ENCODE data around the gene FAM83F.

FAM83F gene

DNA sequence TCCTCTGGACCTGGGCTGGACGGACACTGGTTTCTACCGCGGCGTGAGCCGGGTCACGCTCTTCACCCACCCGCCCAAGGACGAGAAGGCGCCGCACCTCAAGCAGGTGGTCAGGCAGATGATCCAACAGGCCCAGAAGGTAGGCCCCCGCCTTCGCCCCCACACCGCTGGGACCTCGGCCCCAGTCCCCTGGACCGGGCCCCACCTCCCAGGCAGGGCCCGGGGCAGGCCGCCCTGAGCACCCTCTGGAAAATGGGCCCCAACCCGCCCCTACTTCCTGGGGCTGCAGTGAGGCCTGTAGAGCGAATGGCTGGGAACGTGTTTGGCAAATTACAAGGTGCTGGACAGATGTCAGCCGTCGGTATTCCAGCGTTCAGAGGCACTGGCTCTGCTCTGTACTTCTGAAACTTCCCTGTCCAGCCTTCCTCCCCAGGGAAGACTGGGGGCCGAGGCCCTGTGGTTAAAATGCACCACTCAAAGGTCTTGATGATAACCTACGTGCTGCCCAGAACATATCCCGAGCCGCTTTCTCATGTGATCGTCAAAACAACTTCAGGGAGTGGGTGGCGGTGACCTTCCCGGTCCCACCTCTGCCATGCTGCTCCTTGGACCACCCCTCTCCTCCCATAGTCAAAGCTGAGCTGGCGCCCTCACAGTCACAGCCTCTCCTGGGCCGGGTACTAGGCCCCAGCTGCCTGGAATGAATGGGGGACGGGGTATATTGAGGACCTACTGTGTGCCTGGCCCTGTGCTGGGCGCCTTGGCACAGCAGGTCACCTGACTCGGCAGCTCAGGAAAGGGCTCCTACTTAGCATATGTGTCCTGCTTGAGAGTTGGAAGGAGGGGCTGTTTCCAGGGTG lies 869 bp downstream of the FAM83F start:
- DNase-seq = no peak

DNA sequence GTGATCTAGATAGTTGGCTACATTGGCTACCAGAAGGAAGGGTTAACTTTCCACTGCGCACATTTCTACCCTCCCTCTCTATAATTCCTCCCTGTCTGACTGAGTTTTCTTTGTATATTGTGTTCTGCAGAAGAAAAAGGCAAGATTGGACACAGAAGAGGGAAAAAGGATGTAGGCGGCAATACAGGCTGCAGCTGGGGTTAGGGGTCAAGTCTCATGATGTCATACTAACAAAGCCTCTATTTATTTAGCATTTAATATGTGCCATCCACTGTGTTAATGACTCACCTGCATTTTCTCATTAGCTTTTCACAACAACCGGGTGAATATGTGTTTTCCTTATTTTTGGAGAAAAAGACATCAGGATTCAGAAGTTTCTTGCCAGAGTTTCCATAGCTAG lies 2.0 kb downstream of the FAM83F start:
- DNase-seq = no peak

DNA sequence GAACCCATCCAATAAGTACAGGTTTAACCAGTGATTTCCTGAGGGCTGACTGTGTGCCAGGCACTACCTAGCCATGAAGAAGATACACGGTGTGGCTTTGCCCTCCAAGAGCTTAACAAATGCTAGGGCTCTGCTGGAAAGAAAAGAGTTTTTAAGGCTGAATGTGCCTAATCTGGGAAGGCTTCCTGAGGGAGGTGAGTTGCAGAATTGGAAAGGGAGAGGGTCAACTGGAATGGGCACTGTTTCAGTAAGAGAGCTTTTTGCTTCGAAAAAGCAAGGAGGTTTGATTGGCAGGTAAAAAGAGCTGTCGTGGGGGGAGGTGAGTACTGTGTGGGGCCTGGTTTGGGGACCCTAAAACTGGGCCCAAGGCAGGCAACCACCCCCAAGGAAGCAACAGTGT lies 2.7 kb downstream of the FAM83F start:
- DNase-seq = no peak

DNA sequence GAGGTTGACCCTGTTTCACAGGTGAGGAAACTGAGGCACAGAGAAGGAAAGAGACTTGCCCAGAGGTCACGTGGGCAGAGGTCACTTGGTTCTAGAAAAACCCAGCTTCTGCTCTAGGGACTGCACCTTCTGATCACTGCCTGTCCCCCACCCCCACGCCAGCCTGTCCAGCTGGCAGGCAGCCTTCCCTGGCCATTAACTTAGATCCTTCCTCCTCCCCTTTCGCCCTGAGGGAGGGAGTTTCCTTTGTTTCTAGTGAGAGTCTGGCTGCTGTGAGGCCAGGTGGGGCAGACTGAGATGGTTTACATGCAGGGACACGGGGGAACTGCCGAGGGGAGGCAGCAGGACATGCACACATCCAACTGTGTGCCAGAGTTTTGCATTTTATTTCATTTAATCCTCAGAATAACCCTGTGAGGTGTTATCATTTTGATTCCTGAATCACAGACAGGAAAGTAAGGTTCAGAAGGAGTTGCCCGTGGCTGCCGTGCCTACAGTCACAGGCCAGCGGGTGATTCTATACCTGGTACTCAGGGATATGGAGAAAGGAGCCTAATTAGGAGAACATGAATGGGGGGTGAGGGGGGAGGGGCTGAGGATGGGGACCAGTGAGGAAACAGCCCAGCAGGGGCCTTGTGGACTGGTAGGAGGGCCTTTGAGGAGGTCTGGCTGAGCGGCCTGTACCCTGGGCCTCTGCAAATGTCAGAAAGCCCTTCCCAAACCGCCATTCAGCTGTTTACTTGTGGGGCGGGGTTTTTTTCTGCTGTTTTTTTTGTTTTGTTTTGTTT lies 3.4 kb downstream of the FAM83F start:
- no peak for DNase-seq

DNA sequence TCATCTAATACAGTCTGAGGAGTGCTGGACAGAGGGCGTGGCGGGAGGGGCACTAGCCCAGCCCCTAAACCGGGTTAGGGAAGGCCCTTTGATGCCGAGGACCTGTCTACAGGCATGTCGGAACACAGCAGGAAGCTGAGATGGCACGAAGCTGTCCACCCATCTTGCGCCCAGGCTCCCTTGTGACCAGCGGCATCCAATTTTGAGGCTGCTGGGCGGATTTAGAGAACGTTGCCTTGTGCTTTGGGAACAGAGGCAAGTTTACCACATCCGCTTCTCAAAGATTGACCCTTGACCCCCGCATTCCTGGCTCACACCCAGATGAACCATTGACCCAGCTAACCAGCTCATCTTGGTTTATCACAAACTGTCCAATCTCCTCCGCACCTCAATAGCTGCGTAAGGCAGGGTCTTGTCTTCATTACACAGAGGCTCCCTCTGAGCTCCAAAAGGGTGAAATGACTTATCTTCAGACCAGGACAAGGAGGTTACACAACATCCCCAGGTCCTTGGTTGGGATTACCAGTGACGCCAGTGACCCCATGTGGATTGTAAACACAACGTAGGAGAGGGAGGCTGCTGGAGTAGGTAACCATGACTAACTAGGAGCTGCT lies 4.5 kb downstream of the FAM83F start:
- DNase-seq = no peak

DNA sequence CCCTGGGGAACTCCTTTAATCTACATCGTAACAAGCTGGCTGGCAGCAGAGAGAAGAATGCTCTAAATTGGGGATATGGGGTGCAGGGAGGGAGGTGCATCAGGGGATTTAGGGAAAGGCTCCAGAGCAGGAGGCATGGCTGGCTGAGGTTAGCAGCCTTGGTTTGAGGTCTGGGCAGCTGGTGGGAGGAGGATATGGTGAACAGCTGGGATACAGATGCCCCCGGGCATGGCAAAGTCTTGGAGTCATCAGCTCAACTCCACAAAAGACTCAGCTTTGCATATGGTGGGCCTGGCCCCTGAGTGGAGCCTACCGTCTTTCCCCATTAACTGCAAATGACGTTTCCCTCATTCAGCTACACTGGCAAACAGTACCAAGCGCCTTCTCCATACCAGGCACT lies 5.4 kb downstream of the FAM83F start:
- DNase-seq = no peak

DNA sequence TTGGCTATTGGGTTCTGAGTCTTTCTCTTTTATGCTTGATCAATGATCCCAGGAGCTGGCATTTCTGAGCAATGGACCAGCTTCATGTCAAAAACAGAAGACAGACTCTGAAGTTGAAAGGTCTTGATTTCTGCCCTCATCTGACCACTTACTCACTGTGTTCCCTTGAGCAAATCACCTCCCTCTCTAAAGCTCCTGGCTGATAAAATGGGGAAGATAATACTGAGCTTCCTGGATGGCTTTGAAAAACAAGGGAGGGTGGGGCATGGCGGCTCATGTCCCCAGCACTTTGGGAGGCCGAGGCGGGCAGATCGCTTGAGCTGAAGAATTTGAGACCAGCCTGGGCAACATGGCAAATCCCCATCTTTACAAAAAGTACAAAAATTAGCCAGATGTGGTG lies 6.4 kb downstream of the FAM83F start:
- no peak for DNase-seq

DNA sequence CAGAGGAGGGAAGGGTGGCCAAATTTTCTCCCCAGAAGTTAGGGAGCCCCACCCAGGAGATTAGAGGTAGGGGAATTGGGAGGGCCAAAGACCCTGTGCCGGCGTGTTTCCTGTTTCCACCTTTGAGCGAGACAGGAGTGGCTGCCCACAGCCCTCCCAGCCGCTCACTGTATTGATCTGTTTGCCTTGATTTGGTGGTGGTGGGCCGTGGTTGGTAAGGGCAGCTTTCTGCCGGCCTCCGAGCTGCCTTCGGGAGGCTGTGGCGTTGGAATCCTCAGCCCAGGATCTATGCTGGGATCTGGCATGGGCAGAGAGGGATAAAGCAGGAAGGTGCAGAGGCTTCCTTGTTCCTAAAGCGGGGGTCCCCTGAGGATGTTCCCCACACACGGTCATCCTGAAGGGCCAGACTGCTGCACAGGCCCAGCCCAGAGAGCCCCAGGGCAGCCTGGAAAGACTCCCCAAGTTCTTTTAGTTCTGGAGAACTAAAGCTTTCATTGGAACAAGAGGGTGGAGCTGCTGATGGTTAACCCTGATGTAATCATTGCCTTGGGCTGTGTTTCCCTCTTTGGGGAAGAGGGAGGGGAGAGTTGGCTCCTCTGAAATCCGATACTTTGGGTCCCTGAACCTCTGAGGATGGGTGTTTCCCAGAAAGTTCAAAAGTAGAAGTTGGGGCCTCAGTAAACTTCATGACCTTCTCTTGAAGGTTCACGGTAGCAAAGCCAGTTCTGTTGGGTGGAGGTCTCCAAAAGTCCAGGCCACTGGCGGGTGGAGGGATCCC lies 7.2 kb downstream of the FAM83F start:
- no peak for DNase-seq

DNA sequence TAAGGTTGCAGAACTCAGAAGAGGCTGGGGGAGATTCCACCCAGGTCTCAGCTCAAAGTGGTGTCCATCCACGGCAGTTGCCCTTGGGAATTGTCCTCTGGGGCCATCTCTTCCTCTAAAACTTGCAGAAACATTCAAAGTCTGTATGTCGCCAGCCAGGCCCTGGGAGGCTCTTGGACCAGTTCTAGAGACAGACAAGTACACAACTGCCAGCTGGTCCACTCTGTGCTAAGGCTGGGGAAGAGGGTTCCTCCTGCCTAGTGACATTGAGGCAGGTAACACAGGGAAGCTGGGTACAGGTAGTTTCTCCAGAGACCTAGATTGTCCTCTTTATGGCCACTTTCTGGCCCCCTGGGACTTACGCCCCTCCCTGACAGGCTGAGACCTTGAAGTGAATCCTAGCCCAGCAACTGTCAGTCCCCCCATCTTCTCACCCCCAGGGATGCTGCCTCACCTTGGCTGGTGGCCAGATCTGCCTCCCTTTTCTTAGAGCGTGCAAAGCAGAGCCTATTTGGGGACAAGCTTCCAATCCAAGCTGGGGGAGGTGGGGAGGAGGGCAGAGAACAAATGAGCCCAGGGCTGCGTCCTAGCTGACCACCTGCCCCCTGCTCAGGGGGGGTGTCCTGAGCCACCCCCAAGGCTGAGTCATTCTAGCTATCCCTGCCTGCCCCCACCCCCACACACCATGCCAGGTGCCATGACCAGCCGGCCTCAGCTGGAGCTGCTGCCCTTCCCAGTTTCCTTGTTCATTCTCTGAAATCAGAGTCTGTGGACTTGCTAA lies 8.4 kb downstream of the FAM83F start:
- no peak for DNase-seq

DNA sequence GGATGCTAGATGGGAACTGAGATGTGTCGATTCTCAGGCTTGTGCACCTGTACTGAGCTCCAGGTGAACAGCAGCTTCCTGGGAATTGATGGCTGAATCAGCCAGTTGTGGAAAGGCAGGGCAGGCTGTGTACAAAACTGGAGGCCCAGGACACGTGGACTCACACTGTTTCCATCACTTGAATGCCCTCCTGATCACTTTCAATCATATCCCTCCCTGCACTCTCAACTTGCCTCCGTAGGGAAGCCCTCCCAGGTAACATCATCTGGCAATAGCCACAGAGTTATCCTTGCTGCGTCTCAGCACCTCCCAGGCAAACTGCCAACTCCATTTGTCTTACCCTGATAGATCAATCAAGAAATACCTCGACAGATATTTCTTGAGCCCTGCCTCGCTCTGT lies 10.1 kb downstream of the FAM83F start:
- DNase-seq = no peak

DNA sequence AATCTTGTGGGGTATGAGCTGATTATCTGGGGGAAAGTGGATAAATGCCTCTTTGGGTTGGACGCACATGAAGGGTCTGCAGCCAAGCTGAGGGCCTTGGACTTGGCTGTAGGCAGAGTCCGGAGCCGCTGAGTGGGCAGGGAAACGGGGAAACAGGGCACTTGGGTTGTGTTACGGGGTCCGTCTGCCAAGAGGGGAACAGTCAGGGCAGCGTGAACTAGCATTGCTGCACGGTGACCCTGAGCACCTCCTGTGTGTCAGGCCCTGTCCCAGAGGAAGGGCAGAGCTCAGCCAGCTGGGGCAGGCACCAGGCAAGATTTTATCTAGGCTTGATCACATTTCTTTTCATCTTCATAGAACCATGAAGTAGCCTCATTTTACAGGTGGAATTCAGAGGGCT lies 11.9 kb downstream of the FAM83F start:
- DNase-seq = no peak

DNA sequence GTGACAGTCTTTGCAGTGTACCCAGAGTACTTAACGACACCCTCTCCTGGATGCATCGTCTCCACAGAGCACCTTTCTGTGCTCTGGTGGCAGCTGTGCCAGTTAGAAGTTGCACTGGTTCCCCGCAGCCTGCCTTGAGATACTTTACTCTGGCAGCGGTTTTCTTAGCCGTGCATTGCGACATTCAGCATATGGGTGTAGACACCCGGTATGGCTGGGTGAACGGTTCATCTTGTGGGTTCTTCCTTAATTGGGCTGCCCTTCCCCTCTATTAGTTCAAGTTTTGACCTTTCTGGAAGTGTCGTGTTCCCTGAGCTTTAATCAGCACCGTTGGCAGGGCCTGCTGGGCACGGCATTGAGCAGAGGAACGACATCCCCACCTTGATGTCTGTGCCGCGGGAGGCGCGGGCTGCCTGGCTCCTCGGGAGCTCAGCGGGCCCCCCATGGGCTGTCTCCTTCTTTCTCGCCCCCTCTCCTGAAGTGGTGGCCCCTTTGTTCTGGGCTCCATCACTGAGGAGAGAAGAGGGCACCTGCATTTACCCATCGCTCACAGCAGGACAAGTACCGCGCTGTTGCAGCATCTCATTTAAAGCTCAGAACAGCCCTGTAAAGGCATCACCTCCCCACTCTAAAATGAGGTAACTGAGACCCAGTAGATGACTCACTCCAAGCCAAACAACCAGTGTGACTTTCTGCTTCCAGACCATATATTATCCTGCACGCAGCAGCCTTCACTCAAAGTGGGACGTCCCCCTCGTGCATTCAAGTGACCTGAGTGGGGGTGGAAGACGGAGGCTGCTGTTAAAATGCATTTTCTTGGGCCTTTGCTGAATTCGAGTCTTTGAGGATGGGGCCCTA lies 13.3 kb downstream of the FAM83F start:
- DNase-seq = no peak

DNA sequence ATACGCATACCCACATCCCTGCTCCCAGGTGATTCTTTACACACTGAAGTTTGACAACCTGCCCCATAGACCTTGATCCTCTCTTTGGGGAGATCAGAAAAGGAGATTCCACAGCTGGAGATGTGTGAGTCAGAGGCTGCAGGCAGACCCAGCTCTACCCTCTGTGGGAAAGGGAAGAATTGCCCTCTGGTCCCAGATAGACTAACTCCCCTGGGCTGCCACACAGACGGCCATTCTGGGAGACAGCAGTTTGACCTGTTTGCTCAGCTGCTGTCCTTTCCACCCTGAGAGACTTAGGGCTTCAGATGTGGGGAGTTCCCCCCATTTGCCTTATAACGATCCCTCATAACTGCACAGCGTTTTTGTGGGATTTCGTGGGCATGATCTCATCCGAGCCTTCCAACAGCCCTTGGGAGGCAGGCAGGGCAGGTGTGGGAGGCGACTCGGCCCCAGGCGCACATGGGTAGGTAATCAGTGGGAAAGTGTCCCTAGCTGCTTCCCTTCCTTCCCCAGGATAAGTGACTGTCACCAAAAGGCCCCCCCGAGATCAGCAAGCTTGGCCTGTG lies 14.1 kb downstream of the FAM83F start:
- no peak for DNase-seq

DNA sequence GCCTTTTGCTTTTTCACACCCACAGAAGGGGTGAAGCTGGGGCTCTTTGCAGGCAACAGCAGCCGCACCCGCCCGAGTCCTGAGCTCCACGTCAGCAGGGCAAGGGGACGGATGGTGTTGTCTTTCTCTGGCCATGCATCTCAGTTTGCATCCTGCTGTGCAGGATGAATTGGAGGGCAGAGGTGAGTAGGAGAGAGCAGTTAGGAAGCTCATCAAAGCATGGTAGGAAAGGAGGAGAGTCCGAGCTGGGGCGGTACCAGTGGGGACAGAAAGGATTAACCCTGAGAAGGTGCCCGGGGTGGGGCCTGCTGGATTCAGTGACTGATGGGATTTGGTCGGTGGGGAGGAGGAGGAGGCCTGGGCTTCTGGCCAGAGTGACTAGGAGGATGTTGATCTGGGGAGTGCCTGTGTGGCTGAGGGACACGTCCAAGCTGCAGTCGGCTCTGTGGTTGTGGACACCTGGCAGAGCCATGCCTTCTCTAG lies 14.6 kb downstream of the FAM83F start:
- DNase-seq = no peak

DNA sequence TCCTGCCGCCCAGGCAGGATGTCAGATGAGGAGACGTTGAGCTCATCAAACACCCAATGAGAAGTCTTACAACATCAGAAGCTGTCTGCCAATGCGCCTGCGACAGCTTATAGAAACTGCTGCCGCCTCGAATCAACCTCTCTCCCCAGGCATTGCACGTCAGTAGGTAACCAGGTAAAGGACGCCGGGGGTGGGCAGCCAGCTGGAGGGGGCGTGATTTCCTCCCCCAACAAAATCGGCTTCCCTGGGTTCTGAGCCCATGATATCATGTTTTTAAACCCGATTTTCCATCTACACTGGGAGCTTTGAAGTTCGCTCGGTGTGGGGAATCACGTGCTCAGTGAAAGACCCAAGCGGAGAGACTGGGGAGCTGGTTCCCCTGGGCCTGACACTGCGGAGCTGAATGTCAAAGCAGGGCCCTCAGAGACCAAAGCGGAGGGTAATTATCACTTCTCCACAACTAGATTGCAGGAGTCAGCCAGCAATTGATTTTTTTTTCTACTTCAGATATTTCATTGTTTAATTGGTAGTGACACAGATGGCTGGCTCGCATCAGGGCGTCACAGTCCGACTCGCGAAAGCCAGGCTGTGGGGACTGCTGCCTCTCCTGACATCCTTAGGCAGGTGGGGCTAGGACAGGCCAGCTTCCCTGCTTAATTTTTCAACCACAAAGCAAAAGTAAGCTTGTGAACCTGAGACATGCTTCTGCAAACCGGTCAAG lies 15.4 kb downstream of the FAM83F start:
- DNase-seq = peak in 1 of 2 experiments; percentile 46

DNA sequence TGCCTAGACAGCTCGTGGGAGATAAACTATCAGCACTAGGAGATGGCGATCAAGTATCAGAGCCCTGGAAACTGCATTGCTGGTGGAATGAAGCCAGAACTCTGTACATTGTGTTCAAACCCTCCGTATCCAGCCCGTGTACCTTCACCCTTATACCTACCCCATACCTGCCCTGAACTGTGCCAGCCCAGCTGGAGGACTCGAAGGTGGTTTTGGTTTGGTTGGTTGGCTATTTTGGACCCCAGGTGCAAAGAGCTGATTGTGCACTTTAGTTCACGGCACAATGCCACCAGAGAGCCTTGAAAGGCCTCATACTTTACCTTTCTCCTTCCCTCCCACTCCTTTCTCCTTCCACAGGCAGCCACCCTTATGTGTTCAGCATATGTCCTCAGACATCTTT lies 16.0 kb downstream of the FAM83F start:
- no peak for DNase-seq

DNA sequence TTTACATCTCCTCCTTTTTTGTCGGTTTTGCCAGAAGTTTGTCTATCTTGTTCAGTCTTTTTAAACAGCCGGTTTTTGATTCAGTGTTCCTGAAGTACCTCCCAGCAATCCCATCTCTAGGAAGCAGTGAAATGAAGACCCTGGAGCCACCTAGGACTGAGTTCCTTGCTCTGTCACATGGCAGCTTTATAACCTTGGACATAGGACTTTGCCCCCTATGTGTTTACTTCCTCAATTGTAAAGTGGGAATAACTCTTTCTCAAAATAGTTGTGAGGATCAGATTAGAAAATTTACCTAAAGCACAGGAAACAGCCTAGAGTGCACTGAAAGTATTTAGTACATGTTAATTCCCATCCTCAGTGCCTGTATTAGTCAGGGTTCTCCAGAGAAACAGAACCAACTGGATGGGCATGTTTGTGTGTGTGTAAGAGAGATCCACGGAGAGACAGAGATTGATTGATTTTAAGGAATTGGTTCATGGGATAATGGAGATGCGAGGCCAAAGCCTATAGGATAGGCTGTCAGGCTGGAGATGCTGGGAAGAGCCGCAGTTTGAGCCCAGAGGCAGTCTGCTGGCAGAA lies 20.0 kb downstream of the FAM83F start:
- no peak for DNase-seq

DNA sequence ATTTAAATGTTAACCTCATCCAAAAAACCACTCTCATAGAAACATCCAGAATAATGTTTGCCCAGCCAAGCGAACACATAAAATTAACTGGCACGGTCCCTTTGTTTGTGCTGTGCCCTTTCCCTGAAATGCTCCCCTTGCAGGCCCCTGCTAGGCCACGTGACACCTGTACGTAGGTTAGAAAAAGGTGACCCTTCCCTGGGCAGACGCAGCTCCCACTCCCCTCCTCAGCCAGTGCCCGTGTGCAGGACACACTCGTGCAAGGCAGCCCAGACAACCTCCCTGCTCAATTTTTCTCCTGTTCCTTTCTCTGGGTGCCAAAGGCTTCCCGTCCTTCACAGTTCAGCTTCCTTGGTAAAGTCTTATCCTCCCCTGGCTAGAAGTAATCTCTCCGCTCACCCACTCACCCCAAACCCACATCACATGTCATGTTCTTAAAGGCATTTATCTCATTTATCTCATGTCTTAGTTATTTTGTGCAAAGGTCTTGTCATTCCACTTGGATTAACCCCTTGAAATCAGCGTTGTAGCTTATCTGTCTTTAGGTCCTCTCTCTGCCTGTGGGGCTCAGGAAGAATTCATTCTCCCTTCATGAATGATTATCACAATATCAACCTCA lies 20.7 kb downstream of the FAM83F start:
- DNase-seq = no peak

DNA sequence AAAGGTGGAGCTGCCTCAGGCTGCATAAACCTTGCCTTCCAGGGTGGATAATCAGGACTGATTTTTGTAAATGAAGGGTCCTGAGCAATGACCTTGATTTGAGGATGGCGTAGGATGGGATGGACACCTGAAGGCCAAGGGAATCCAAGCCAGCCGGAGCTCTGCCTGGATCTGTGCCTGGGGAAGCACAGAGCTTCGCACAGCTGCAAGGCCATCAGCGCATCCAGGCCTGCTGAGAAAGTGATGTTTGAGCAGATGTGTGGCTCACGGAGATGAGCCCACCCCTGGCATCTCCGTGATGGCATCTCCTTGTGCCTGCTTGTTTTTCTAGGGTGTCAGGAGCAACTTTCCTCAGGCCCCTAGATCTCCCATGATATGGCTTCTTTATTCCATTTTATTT lies 23.3 kb downstream of the FAM83F start:
- DNase-seq = no peak

Measured in activated T-cell treated with anti-CD3 and anti-CD28 coated beads, Interleukin-2, amount 50 U/mL, for 48 hours (primary cell).